ENCODE results near the gene HMG20A.

HMG20A gene

DNA sequence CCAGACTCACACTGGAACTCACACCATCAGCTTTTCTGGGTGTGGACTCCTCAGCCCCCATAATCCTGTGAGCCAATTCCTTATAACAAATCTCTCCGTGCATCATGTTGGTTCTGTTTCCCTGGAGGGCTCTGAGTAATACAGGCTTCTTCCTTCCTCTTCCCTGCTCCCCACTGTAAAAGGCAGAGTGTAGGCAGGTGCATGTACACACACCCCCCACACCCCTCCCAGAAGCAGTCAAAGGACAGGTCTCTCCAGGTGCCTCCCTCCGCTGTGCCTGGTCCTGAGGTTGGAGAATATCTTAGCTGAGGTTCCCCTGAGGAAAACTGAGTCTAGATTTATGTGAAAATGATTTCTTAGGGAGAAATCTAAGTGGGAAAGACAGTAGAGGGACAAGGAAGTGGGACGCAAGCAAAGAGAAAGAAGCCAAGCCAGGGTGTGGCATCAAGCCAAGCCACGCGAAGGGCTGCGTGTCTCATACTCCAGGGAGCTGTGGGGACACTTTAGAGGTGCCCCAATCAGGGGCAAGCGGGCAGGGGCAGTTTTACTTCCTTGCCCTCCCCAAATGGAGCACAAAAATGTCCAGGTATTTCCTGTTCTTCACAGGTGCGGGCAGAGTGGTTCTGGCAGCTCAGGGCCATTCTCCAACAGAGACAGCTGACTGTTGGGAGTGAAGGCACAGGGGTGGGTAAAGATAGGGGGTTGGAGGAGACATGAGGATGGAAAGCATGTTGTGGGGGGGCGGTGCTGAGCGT is 86.6 kb downstream of the HMG20A start:
- TF ChIP-seq, protein P1, sequence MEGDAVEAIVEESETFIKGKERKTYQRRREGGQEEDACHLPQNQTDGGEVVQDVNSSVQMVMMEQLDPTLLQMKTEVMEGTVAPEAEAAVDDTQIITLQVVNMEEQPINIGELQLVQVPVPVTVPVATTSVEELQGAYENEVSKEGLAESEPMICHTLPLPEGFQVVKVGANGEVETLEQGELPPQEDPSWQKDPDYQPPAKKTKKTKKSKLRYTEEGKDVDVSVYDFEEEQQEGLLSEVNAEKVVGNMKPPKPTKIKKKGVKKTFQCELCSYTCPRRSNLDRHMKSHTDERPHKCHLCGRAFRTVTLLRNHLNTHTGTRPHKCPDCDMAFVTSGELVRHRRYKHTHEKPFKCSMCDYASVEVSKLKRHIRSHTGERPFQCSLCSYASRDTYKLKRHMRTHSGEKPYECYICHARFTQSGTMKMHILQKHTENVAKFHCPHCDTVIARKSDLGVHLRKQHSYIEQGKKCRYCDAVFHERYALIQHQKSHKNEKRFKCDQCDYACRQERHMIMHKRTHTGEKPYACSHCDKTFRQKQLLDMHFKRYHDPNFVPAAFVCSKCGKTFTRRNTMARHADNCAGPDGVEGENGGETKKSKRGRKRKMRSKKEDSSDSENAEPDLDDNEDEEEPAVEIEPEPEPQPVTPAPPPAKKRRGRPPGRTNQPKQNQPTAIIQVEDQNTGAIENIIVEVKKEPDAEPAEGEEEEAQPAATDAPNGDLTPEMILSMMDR (IDR thresholded peaks at IDR 0.05), result no peak
- TF ChIP-seq ZFX (IDR thresholded peaks at IDR 0.05; ENCODE audit: borderline replicate concordance), result no peak
- no peak overlapping the region for H3K27ac ChIP-seq

DNA sequence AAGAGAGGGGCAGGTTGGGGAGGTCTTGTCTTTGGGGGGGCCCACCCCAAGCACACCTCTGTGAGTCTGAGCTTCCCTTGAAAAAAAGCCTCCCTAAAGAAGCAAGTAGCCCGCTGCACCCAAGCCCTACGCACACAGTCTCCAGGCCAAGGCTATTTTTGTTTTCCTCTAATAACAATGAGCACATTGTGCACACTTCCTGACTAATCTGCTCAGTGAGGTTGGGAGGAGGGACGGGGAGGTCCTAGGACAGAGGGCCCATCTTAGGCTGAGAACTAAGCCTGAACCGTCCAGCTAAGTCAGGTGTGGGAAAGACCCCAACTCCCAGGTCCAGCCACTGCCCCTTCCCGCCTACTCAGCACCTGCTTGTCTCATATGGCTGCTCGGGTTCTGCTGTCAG is 87.2 kb downstream of the HMG20A start:
- H3K27ac ChIP-seq, result no peak overlapping the region
- no peak for TF ChIP-seq ZFX (IDR thresholded peaks at IDR 0.05; ENCODE audit: borderline replicate concordance)
- TF ChIP-seq, protein P1 (IDR thresholded peaks at IDR 0.05), result no peak

DNA sequence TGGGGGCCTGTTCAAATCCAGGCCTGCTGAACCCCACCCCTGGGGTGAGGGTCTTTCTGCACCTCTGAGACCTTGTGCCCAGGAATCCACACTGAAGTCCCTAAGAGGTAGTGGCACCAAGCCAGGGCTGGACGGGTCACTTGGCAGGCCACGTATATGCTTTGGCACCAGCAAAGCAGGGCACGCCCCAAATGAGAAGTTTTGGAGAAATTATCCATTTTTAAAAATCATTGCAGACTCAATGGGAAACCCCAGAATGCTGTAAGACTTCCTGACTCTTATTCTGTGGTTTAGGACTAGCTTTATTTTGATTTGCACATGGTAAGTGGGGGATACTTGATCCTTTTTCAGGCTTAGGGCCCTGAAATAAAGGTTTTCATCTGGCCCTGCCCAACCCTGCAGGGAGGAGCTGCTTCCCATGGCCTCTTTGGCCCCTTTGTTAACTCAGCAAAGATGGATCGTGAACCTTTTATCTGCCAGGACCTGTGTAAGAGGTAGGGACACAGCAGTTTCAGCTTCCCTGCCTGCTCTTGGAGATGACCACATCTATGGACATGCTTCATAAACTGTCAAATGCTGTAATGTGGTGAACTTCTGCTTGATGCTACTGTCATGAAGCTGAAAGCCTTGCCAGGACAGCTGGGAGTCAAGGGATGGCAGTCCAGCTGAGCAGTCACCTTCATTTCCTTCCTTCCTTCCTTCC is 88.0 kb downstream of the HMG20A start:
- TF ChIP-seq, protein P1 (IDR thresholded peaks at IDR 0.05), result no peak
- no peak for TF ChIP-seq ZFX (IDR thresholded peaks at IDR 0.05; ENCODE audit: borderline replicate concordance)

DNA sequence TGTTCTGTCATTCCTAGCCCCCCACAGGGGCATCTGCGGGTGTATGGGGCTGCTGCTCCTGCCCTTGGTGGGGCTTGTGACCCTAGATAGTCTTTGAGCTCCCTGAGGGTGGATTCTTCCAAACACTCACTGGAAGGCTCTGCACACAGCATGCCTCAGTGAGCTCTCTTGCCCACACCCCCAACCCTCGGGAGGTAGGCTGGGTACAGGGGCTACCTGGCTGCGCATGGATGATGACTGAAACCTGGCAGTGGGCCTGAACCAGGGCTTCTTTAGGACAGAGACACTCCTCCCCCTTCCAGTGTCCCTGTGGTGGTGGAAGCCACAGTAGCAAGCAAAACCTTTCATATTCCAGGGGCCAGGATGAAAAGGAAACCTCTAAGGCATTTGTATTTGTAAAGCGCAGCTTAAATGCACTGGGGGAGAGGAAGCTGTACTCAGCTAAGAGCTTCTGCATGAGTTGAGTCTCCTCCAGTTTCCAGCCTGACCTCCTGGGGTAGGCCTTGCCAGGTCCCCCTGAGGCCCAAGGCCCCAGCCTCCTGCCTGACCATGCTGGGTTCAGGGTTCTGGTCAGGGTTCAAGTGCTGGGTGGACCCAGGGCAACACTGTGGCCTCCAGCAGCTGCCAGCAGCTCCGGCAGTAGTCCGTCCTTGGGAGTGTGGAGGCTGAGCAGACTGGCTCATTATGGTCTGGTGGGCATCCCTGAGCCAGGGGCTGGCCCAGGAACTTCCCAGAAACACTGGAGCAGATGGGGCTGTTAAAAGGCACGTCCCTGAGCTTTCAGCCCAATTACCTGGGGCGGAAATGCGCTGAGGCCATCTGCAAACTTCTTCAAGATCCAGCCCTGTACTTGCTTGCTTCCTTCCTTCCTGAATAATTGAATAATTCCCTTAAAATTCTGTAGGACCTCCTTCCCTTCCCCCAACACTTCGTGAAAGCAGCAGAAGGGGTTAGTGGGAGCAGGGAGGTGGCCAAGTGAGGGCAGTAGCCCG is 89.7 kb downstream of the HMG20A start:
- H3K27ac ChIP-seq, result no peak overlapping the region
- TF ChIP-seq ZFX (IDR thresholded peaks at IDR 0.05; ENCODE audit: borderline replicate concordance), result no peak
- TF ChIP-seq, protein P1 (IDR thresholded peaks at IDR 0.05), result no peak

More for the DNA sequence above, 88.0 kb downstream of the HMG20A start:
- H3K27ac ChIP-seq, result no peak overlapping the region

DNA sequence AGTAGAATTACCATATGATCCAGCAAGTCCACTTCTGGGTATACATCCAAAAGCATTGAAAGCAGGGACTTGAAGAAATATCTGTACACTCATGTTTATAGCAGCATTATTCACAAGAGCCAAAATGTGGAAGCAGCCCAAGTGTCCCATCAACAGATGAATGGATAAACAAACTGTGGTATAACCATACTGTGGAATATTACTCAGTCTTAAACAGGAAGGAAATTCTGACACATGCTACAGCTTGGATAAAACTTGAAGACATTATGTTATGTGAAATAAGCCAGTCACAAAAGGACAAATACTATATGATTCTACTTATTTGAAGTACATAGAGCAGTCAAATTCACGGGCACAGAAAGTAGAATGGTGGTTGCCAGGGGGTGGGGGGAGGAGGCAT is 91.2 kb downstream of the HMG20A start:
- H3K27ac ChIP-seq, result no peak overlapping the region
- TF ChIP-seq, protein P1 (IDR thresholded peaks at IDR 0.05), result no peak
- TF ChIP-seq ZFX (IDR thresholded peaks at IDR 0.05; ENCODE audit: borderline replicate concordance), result no peak

DNA sequence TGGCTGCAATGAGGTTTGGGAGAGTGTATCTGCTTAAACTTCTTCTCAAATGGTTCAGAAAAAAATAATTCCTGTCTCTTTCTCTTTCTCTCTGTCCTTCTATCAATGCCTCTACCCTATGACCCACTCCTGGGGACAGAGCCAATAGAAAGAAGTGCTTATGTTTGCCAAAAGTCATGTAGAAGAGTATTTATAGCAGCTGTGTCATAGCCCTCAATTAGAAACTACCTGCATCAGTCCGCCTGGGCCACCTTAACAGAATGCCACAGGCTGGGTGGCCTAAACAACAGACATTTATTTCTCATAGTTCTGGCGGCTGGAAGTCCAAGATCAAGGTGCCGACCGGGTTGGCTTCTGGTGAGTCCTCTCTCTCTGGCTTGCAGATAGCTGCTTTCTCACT is 92.5 kb downstream of the HMG20A start:
- no peak for TF ChIP-seq ZFX (IDR thresholded peaks at IDR 0.05; ENCODE audit: borderline replicate concordance)
- TF ChIP-seq, protein P1 (IDR thresholded peaks at IDR 0.05), result no peak

More for the DNA sequence above, 92.5 kb downstream of the HMG20A start:
- no peak overlapping the region for H3K27ac ChIP-seq

Data from 22Rv1 (cell line).